ENCODE data around the gene RBM6. TPM values are rescaled to one million over a fixed set of nuclear protein-coding genes. Genes with fewer than 3 reads are reported as not detected.

Gene RBM6
- total RNA-seq, 1 experiment from 2014 or later, result 55.9 TPM

DNA sequence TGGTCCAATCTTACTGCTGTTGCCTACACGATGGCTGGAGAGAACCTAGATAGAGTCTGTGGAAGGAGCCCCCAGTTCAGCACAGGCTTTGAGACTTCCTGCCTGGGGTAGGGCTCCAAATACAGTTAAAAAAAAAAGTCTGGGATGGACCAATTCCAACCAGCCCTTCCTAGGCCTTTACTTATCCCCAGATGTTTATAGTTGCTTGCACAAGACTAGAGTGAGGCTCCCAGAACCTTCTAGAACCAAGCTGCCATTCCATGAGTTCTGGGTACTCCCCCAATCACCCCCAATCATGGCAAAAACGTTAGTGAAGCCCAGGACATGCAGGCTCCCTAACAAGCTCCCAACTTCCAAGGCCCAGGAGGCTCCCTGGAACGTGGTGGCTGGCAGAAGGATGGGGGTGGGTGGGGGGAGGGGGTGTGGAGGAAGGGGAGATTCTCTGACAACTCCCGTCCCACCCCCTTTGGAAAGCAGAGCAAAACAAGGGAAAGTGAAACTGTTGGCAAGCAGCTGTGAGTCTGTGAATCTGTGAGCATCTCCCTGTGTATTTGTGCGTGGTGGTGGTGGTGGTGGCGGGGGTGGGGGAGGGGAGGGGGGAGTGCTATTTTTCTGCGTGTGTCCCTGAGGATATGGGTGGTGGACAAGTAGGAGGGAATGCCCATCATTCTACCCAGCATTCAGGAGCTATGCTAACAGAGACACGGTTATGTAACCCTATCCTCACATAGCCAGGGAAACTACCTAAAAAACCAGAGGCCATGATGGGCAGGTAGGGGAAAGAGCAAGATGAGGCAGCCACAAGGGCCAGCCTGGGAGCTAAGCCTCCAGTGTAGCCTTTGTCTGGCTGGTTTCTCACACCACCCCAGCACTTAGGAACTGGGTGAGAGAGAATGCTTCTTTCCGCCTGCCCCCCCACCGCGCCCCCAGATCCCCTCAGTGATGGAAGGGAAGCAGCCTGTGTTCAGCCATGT is 38.3 kb upstream of the RBM6 start:
- intact Hi-C loops (cut with micrococcal nuclease; ENCODE audit: unreplicated experiment), result loop anchor here (10.0 kb wide), 1 partner anchor 57 kb away; no protein-coding TSS in a partner anchor
- no peak for DNase-seq (ENCODE audit: low spot score)
- Histone ChIP-seq H3K27ac (ENCODE audit: low read depth, low read length, poor library complexity, severe bottlenecking) (no peak overlapping the region), H3K36me3 (ENCODE audit: insufficient read depth, low read length, poor library complexity, severe bottlenecking) (no peaks in the 10 kb centered on the region), H3K9me3 (ENCODE audit: low read depth, low read length, poor library complexity, severe bottlenecking) (no peaks in the 10 kb centered on the region), H3K4me3 (ENCODE audit: low read depth, low read length, poor library complexity, severe bottlenecking) (no peak overlapping the region), H3K27me3 (replicated peaks; ENCODE audit: insufficient read depth, low read depth, low read length, poor library complexity) (no peaks in the 10 kb centered on the region), H3K4me1 (ENCODE audit: insufficient read depth, low read length, poor library complexity, severe bottlenecking) (no peaks in the 10 kb centered on the region)
- no TSS peak for BruUV-seq (replicated peaks)
- TF ChIP-seq EZH2 (IDR thresholded peaks at IDR 0.05; ENCODE audit: borderline replicate concordance, low read depth, low read length, poor library complexity, severe bottlenecking), result no peak
- TF ChIP-seq, protein P1, sequence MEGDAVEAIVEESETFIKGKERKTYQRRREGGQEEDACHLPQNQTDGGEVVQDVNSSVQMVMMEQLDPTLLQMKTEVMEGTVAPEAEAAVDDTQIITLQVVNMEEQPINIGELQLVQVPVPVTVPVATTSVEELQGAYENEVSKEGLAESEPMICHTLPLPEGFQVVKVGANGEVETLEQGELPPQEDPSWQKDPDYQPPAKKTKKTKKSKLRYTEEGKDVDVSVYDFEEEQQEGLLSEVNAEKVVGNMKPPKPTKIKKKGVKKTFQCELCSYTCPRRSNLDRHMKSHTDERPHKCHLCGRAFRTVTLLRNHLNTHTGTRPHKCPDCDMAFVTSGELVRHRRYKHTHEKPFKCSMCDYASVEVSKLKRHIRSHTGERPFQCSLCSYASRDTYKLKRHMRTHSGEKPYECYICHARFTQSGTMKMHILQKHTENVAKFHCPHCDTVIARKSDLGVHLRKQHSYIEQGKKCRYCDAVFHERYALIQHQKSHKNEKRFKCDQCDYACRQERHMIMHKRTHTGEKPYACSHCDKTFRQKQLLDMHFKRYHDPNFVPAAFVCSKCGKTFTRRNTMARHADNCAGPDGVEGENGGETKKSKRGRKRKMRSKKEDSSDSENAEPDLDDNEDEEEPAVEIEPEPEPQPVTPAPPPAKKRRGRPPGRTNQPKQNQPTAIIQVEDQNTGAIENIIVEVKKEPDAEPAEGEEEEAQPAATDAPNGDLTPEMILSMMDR (conservative IDR thresholded peaks at IDR 0.05; ENCODE audit: low read depth, low read length), result no peak
- ChIA-PET POLR2A (ENCODE audit: low non-redundant PET) (no interaction called here), CTCF (interaction anchor here (1.4 kb wide), 1 partner anchor 99 kb away, joined by 5 read pairs; the partner anchor contains the start of gene INKA1)

DNA sequence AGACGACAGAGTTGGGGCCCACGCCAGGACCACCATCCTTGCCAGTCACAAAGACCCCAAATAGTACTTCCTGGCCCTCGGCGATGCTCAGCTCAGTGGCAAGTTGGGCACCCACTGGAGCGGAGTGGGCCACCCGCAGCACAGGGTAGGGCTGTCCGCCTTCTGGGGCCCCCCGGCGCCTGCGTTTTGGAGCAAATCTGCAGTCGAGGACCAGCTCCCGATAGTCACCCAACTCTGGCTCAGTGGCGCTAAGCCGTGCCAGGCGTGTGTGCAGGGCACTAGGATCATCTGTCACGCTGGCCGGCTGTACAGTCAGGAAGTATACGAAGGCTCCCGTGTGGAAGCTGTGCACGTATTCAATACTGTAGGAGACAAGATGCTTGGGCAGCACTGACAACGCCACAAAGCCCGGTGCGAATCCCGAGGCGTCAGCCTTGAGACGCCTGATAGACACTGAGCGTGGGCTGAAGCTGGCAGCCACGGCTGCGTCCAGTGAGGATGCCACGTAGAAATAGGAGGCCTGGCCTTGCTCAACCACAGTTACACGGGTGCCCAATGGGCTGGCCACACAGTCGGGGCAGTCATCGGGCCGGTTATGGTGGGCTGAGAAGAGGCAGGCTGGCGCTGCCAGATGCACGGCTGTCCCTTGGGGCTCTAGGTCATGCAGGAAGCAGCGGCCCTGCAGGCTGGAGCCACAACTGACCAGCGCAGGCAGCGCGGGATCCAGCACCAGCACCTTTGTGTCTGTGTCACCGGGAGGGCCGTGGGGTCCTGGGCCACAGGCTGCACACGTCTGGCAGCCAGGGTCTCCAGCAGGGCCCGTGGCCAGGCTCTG is 37.2 kb upstream of the RBM6 start:
- no peak overlapping the region for H3K4me3 ChIP-seq (ENCODE audit: low read depth, low read length, poor library complexity, severe bottlenecking)
- CTCF ChIA-PET, result interaction anchor here (0.5 kb wide), 1 partner anchor 64 kb away, joined by 4 read pairs; no protein-coding TSS in a partner anchor
- no peak overlapping the region for H3K27ac ChIP-seq (ENCODE audit: low read depth, low read length, poor library complexity, severe bottlenecking)
- H3K9me3 ChIP-seq (ENCODE audit: low read depth, low read length, poor library complexity, severe bottlenecking), result no peaks in the 10 kb centered on the region
- TF ChIP-seq EZH2 (IDR thresholded peaks at IDR 0.05; ENCODE audit: borderline replicate concordance, low read depth, low read length, poor library complexity, severe bottlenecking), result no peak
- TF ChIP-seq, protein P1 (conservative IDR thresholded peaks at IDR 0.05; ENCODE audit: low read depth, low read length), result no peak
- no peaks in the 10 kb centered on the region for H3K27me3 ChIP-seq (replicated peaks; ENCODE audit: insufficient read depth, low read depth, low read length, poor library complexity)
- H3K4me1 ChIP-seq (ENCODE audit: insufficient read depth, low read length, poor library complexity, severe bottlenecking), result no peaks in the 10 kb centered on the region
- no peak for DNase-seq (ENCODE audit: low spot score)
- POLR2A ChIA-PET (ENCODE audit: low non-redundant PET), result no interaction called here
- no peaks in the 10 kb centered on the region for H3K36me3 ChIP-seq (ENCODE audit: insufficient read depth, low read length, poor library complexity, severe bottlenecking)
- intact Hi-C loops (cut with micrococcal nuclease; ENCODE audit: unreplicated experiment), result loop anchor here (10.0 kb wide), 1 partner anchor 58 kb away; no protein-coding TSS in a partner anchor
- BruUV-seq (replicated peaks), result no TSS peak

Measured in A673 (cell line).